ENCODE data around the gene ZFAND2B.

The ZFAND2B gene

GRCh38 chr2:219220652-219221402 is 14.2 kb downstream of the ZFAND2B start:
- DNase-seq (ENCODE audit: low spot score): no peak

DNA sequence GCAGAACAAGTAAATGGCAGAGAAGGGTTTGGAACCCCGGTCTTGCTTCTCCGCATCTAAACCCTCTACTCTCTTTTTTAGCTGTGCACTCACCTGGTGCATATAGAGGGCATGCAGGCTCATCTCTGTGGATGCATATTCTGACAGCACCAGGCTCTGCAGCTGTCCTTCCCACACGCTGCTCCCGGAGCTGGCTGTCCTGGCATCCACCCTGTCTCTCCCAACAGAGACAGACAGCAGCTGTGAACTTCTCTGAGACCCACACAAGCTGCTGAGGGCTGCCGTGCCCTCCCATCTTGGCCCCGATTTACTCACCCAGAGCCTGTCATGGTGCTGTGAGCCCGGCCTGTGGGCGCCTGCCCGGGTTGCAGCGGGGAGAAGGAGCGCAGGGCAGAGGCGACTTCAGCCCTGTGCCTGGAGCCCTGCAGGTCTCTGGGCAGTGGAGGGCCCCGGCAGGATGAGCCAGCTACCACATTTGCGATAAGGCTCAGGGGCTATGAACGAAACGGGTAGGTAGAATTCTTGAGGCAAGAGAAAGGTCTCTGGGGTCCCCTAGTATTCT is 15.5 kb downstream of the ZFAND2B start:
- DNase-seq (ENCODE audit: low spot score): no peak

DNA sequence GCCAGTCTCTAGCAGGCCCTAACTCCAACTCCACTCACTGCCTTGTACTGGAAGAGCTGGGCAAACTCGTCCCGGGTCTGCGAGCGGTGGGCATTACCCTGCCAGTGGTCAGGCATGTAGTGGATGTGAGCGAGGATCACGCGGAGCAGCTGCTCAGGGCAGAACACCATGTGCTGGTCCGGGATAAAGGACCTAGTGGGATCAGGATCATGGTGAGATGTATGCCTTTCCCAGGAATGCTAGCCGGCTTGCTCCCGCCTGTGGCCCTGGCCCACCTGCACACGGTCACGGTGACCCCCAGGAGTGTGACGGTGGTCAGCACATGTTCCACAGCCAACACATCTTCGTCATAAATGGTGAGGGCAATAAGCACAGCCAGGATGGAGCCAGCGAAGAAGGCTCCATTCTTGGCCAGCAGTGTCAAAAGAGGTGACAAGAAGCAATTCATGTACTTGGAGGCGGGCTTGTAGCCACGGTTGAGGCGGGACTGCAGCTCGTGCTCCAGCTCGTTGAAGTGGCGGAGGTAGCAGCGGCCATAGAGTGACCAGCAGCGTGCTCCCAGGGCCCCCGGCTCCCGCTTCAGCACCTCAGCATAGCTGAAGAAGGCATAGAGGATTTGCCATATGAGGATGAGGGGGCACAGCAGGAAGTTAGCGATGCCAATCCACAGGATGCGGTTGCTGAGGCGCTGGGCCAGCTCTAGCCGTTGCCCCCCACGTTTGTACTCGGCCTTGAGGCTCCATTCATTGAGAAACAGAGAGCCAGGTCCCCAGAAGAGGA is 17.4 kb downstream of the ZFAND2B start:
- DNase-seq (ENCODE audit: low spot score): no peak

DNA sequence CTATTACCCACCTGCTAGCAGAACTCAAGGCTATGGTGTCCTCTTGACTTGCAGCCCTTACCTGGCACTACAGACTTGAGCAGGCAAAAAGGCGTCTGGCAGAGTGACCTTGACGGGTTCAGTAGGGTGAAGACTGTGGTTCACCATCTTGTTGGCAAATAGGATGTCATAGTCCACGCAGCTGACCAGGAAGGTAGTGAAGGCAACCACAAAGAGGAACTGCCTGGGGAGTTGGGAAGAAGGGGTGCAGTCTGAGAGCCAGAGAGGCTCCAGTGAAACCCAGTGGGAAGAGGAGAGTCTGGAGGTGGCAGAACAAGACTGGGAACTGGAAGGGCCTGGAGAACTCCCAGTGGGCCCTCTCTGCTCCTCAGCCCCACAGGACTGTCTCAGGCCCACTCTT is 18.8 kb downstream of the ZFAND2B start:
- no peak for DNase-seq (ENCODE audit: low spot score)

DNA sequence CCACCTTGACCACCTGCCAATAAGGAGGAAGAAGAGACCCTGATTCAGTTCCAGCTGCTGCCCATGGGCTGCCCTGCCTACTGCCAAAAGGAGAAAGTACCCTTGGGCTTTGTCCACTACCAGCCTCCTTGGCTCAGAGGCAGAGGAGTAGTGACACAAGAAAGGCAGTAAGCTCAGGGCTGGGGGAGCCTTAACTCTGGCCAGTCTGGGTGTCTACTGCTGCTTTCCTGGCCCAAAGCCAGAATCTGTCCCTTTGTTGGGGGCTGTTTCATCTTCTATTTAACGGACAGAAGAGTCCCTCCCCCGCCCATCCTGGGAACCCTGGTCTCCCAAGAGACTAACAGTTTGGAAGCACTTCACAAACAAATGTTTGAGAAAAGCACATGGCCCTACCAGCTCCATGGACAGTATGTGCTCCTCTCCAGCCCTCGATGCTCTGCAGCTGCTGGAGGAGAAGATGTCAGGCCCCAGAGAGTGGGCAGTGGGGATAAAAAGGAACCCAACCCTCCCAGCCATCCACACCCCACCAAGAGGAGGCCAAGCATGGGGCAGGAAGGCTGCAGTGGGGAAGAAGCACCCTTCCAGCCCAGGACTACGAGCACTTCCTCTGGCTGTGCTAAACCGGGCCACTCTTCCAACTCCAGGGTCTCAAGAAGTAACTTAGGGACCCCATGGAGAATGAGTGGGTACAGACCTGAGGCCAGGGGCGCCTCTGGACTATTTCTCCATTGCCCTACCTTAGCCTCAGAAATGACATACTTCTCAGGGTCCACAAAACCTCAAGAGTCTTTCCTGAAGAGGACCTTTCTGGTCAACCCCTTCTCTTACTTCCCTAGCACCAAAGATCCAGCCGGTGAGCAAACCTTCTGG is 21.7 kb downstream of the ZFAND2B start:
- DNase-seq (ENCODE audit: low spot score): no peak

DNA sequence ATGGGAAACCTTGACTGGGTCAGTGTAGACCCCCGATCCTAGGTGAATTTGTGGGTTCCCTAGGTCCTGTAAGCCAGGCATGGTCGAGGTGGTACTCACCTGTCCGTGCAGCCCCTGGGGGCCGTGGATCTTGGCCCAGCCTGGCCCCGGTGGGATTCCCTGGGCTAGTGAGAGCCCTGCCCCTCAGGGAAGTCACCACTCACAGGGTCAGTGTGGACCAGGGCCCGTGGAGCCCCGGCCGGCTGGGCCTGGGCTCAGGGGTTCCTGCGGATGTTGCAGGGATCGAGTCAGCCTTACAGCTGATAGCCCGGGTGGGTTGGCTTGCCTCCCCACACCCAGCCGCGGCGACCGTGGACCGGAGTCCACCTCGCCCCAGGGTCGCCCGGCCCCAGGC is 22.3 kb downstream of the ZFAND2B start:
- DNase-seq (ENCODE audit: low spot score): no peak

- DNase-seq (ENCODE audit: low spot score): peak; percentile 98
Observed at GRCh38 chr2:219229305-219230058, 22.9 kb downstream of the ZFAND2B start, which contains the start of the genes ANKZF1 and ATG9A. TSS of gene ANKZF1 (plus strand) at chr2:219229806. CDS start at chr2:219230258, 452 bp downstream. TSS of gene ATG9A (minus strand) at chr2:219229636. CDS start at chr2:219228024, 1,612 bp downstream.

DNA sequence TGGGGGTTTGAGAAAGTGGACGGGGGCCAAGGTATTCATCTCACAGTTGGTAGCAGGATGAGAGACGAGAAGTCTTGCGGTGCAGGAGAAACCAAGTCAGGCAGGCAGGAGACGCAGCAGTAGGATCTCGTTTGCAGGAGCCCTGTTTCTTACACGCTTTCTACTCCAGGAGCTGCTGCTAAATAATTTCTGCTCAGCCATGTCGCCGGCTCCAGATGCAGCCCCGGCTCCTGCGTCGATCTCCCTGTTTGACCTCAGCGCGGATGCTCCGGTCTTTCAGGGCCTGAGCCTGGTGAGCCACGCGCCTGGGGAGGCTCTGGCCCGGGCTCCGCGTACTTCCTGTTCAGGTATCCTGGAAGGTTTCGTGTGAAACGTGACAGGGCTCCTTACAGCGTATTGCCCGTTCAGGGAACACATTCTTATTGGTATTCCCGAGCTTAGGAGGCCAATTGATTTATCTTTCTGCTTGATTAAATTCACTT is 23.5 kb downstream of the ZFAND2B start:
- DNase-seq (ENCODE audit: low spot score): peak; percentile 59

DNA sequence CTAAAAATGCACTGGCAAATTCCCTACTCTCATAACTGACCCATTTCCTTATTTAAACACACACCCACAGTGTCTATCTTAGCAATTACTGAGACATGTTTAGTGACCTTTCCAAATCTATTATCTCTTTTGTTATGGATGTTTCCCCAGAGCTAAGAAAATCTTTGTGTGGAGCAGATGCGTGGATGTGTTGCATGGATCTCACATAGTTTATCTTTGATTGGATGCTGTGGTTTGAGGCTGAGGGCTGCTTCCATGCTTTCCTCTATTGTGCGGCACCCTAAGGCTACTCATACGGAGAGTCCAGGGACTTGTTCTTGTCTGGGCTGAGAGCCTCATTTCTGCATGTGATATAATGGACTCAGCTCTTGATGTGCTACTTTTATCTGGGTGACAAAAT is 27.7 kb downstream of the ZFAND2B start:
- DNase-seq (ENCODE audit: low spot score): no peak

- DNase-seq (ENCODE audit: low spot score): no peak
Observed at GRCh38 chr2:219243291-219243761, 36.7 kb downstream of the ZFAND2B start.

GRCh38 chr2:219244789-219245147 is 38.2 kb downstream of the ZFAND2B start:
- no peak for DNase-seq (ENCODE audit: low spot score)

DNA sequence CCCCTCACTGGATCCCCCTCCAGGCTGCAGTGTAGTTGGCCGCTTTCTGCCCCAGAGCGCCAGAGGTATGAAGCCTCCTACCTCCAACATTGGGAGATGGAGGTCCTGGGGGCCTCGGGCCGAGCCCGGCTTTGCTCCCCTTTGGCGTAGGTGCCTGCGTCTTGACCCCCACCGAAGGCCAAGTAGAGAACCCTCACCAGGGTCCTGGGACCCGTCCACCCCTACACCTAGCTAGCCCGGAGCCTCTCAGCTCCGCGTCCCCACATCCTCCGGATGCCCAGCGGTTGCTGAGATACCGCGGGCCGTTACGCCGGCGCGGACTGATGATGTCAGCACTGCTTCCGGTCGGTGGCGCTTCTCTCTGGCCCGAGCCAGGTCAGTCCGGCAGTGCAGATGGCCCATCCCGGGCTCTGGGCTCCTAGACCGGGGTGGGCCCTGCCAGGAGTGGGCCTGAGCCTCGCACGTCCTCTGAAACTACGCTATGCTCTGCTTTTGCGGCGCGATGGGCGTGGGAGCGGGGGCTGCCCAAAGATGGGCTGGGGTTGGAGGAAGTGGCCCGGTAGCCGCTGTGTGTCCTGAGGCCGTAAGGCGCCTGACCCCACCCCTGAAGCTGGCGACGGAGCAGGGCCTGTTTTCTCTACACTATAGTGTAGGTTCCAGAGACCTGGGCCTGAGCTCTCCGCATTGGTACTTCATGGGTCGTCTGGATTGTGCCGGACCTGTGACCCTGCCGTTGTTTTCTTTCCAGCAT is 38.7 kb downstream of the ZFAND2B start, which contains the start of the genes GLB1L and STK16:
Gene GLB1L (minus strand): TSS at position 297 of the 751 bp plus-strand sequence. CDS start 1,871 bp downstream, outside the sequence.
Gene STK16 (plus strand): TSS at position 332 of the 751 bp plus-strand sequence. CDS start 521 bp downstream, outside the sequence.
- DNase-seq (ENCODE audit: low spot score): peak; percentile 95

DNA sequence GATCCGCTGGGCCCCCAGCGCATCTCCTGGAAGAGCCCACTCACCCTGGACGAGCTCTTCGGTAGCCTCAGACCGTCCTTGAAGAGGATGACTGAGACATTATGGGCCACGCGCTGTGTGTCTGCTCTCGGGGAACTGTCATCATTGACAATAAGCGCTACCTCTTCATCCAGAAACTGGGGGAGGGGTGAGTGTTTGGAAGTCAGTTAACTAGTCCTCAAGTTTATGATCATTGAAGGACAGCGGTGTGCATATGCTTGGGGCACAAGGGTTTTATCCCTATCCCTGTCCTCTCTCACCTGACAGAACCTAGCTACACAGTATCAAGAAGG is 39.3 kb downstream of the ZFAND2B start:
- no peak for DNase-seq (ENCODE audit: low spot score)

DNA sequence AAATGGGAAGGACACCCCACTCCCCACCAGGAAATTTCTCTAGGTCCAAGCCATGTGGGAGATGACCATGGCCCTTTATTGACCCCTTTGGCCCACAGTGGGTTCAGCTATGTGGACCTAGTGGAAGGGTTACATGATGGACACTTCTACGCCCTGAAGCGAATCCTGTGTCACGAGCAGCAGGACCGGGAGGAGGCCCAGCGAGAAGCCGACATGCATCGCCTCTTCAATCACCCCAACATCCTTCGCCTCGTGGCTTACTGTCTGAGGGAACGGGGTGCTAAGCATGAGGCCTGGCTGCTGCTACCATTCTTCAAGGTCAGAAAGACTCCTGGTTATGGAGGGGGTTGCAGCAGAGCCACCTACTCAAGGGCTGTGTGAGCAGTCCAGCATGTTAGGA is 40.0 kb downstream of the ZFAND2B start:
- no peak for DNase-seq (ENCODE audit: low spot score)

GRCh38 chr2:219247678-219248642 is 41.4 kb downstream of the ZFAND2B start:
- DNase-seq (ENCODE audit: low spot score): no peak

- no peak for DNase-seq (ENCODE audit: low spot score)
Observed at GRCh38 chr2:219248845-219249202, 42.2 kb downstream of the ZFAND2B start.

GRCh38 chr2:219249203-219249980 is 42.8 kb downstream of the ZFAND2B start:
- DNase-seq (ENCODE audit: low spot score): peak; percentile 76
